Mesenchymal stem cell (in vitro differentiated cells and primary cell): ENCODE results near the gene L3MBTL3.

ENCODE experiments used
- DNase-seq: peaks from one replicate; pipeline ENCODE4 v3.0.0-alpha.2; 2013
- H2AFZ ChIP-seq: one replicate; pipeline ENCODE4 v1.6.1; 2013; ENCODE audit warnings: low read depth, mild to moderate bottlenecking, control low read depth, inconsistent platforms, low read length, moderate library complexity
- H2AK5ac ChIP-seq: 2 replicates; pipeline ENCODE4 v1.6.1; 2013; ENCODE audit warnings: low read length, moderate library complexity, mild to moderate bottlenecking, inconsistent platforms; ENCODE audit not compliant: severe bottlenecking
- H2BK120ac ChIP-seq: one replicate; pipeline ENCODE4 v1.6.1; 2013; ENCODE audit warnings: low read depth, mild to moderate bottlenecking, inconsistent platforms, low read length, moderate library complexity
- H2BK12ac ChIP-seq, 2 experiments: one replicate each; pipeline ENCODE4 v1.6.1; 2013; ENCODE audit warnings: inconsistent platforms in 2 of 2, low read length in 2 of 2, mild to moderate bottlenecking in 2 of 2, moderate library complexity in 2 of 2, control low read depth in 1 of 2
- H2BK15ac ChIP-seq: one replicate; pipeline ENCODE4 v1.6.1; 2013; ENCODE audit warnings: mild to moderate bottlenecking, low read depth, inconsistent platforms; ENCODE audit not compliant: poor library complexity, severe bottlenecking
- H2BK5ac ChIP-seq: 2 replicates; pipeline ENCODE4 v1.6.1; 2013; ENCODE audit warnings: low read depth, mild to moderate bottlenecking, low read length, control low read depth, inconsistent platforms; ENCODE audit not compliant: poor library complexity, severe bottlenecking
- H3K14ac ChIP-seq, 2 experiments: one replicate each; pipeline ENCODE4 v1.6.1; 2013; ENCODE audit warnings: inconsistent platforms in 2 of 2, low read length in 2 of 2, control low read depth in 1 of 2, mild to moderate bottlenecking in 1 of 2, moderate library complexity in 1 of 2
- H3K18ac ChIP-seq, 2 experiments: one replicate each; pipeline ENCODE4 v1.6.1; 2013; ENCODE audit warnings: inconsistent platforms in 2 of 2, low read length in 2 of 2, control low read depth in 1 of 2, low read depth in 1 of 2, mild to moderate bottlenecking in 1 of 2
- H3K23ac ChIP-seq, 2 experiments: one replicate each; pipeline ENCODE4 v1.6.1; 2013; ENCODE audit warnings: inconsistent platforms in 2 of 2, low read length in 2 of 2, mild to moderate bottlenecking in 2 of 2, moderate library complexity in 2 of 2, control low read depth in 1 of 2
- H3K27ac ChIP-seq: 2 replicates; pipeline ENCODE4 v1.5.1; 2013; ENCODE audit warnings: mild to moderate bottlenecking, moderate library complexity, low read length, control low read depth, inconsistent platforms; ENCODE audit not compliant: poor library complexity, severe bottlenecking
- H3K27me3 ChIP-seq, 2 experiments: 2 replicates each; pipeline versions ENCODE4 v1.6.1 to v1.7.0; 2013; ENCODE audit warnings: low read length in 2 of 2, mild to moderate bottlenecking in 2 of 2, moderate library complexity in 2 of 2, control low read depth in 1 of 2, inconsistent platforms in 1 of 2; ENCODE audit not compliant: control insufficient read depth in 1 of 2, insufficient read depth in 1 of 2
- H3K36me3 ChIP-seq, 2 experiments: 2 replicates each; pipeline versions ENCODE4 v1.6.1 to v1.7.0; 2013; ENCODE audit warnings: low read length in 2 of 2, control low read depth in 1 of 2, inconsistent platforms in 1 of 2, low read depth in 1 of 2, mild to moderate bottlenecking in 1 of 2; ENCODE audit not compliant: insufficient read depth in 2 of 2, control insufficient read depth in 1 of 2
- H3K4ac ChIP-seq, 2 experiments: one replicate each; pipeline ENCODE4 v1.6.1; 2013; ENCODE audit warnings: inconsistent platforms in 2 of 2, low read length in 2 of 2, mild to moderate bottlenecking in 2 of 2, moderate library complexity in 2 of 2, control low read depth in 1 of 2, low read depth in 1 of 2
- H3K4me1 ChIP-seq: 2 replicates; pipeline ENCODE4 v1.6.1; 2013; ENCODE audit warnings: low read depth, low read length, control low read depth; ENCODE audit not compliant: control insufficient read depth, insufficient read depth
- H3K4me2 ChIP-seq: 2 replicates; pipeline ENCODE4 v1.6.1; 2013; ENCODE audit warnings: low read length, mild to moderate bottlenecking, inconsistent platforms; ENCODE audit not compliant: poor library complexity, severe bottlenecking
- H3K4me3 ChIP-seq, 2 experiments: 2 replicates each; pipeline versions ENCODE4 v1.5.1 to v1.7.0; 2013; ENCODE audit warnings: low read length in 2 of 2, mild to moderate bottlenecking in 2 of 2, control low read depth in 1 of 2, low read depth in 1 of 2; ENCODE audit not compliant: insufficient read depth in 1 of 2
- H3K79me1 ChIP-seq: replicated peaks from 2 replicates; pipeline ENCODE4 v1.6.1; 2013; ENCODE audit warnings: mild to moderate bottlenecking, control low read depth, low read length, inconsistent platforms; ENCODE audit not compliant: poor library complexity, severe bottlenecking
- H3K9ac ChIP-seq: 2 replicates; pipeline ENCODE4 v1.7.0; 2013; ENCODE audit warnings: mild to moderate bottlenecking, low read length, moderate library complexity
- H3K9me3 ChIP-seq: 2 replicates; pipeline ENCODE4 v1.7.0; 2013; ENCODE audit warnings: mild to moderate bottlenecking, low read length; ENCODE audit not compliant: control insufficient read depth
- H4K8ac ChIP-seq: one replicate; pipeline ENCODE4 v1.6.1; 2013; ENCODE audit warnings: inconsistent platforms, mild to moderate bottlenecking, low read length, moderate library complexity
- H4K91ac ChIP-seq: one replicate; pipeline ENCODE4 v1.6.1; 2013; ENCODE audit warnings: mild to moderate bottlenecking, low read length, inconsistent platforms
- WGBS: methylation state at CpG from one replicate; pipeline ENCODE4 v1.1.7; 2013; ENCODE audit warnings: mixed read lengths; 5-methylcytosine and 5-hydroxymethylcytosine counted together

The L3MBTL3 gene

GRCh38 chr6:130150906-130151305, 132.5 kb downstream of the L3MBTL3 start:
- Histone ChIP-seq H3K27ac (no peak overlapping the region), H3K4me3 (no peak overlapping the region), H2BK120ac (no peak overlapping the region), H3K9ac (no peak overlapping the region), H3K79me1 (no peaks in the 10 kb centered on the region), H3K27me3 (no peaks in the 10 kb centered on the region), H3K4me2 (no peak overlapping the region), H3K9me3 (no peaks in the 10 kb centered on the region), H3K14ac (no peak overlapping the region), H3K23ac (no peak overlapping the region), H3K4me1 (no peaks in the 10 kb centered on the region), H3K36me3 (peaks cover 0 to 15% of the 10 kb centered on the region in 2 experiments), H4K8ac (no peak overlapping the region), H2AK5ac (no peak overlapping the region), H2AFZ (no peak overlapping the region), H3K4ac (no peak overlapping the region), H3K18ac (no peak overlapping the region), H2BK5ac (no peak overlapping the region), H4K91ac (no peak overlapping the region), H2BK12ac (no peak overlapping the region), H2BK15ac (no peak overlapping the region)
- no peak for DNase-seq
- WGBS, result 85% methylated on average over 8 of the region's 8 CpGs

GRCh38 chr6:130152908-130153510, 134.6 kb downstream of the L3MBTL3 start:
- no peak overlapping the region for H2BK120ac ChIP-seq
- H3K18ac ChIP-seq, result no peak overlapping the region
- H3K4me3 ChIP-seq, result no peak overlapping the region
- H3K4ac ChIP-seq, result no peak overlapping the region
- 96% methylated on average over 4 of the region's 6 CpGs for WGBS
- H3K9me3 ChIP-seq, result peaks cover under 1% of the 10 kb centered on the region
- H2BK12ac ChIP-seq, result no peak overlapping the region
- H4K91ac ChIP-seq, result no peak overlapping the region
- no peaks in the 10 kb centered on the region for H3K27me3 ChIP-seq
- no peak for DNase-seq
- H2AFZ ChIP-seq, result no peak overlapping the region
- no peak overlapping the region for H4K8ac ChIP-seq
- H2BK5ac ChIP-seq, result no peak overlapping the region
- no peaks in the 10 kb centered on the region for H3K4me1 ChIP-seq
- no peak overlapping the region for H3K4me2 ChIP-seq
- peaks cover 0 to 18% of the 10 kb centered on the region in 2 experiments for H3K36me3 ChIP-seq
- H2BK15ac ChIP-seq, result no peak overlapping the region
- H3K14ac ChIP-seq, result no peak overlapping the region
- H3K27ac ChIP-seq, result no peak overlapping the region
- no peak overlapping the region for H3K23ac ChIP-seq
- no peaks in the 10 kb centered on the region for H3K79me1 ChIP-seq
- no peak overlapping the region for H3K9ac ChIP-seq
- no peak overlapping the region for H2AK5ac ChIP-seq

GRCh38 chr6:130156908-130157307, 138.5 kb downstream of the L3MBTL3 start:
- Histone ChIP-seq H2AK5ac (no peak overlapping the region), H2AFZ (no peak overlapping the region), H3K14ac (no peak overlapping the region), H3K36me3 (peaks cover 0 to 18% of the 10 kb centered on the region in 2 experiments), H3K27ac (no peak overlapping the region), H3K9me3 (peaks cover 15% of the 10 kb centered on the region), H3K23ac (no peak overlapping the region), H4K91ac (no peak overlapping the region), H2BK12ac (no peak overlapping the region), H3K18ac (no peak overlapping the region), H3K9ac (no peak overlapping the region), H3K79me1 (no peaks in the 10 kb centered on the region), H3K4me2 (no peak overlapping the region), H3K27me3 (no peaks in the 10 kb centered on the region), H4K8ac (no peak overlapping the region), H3K4ac (no peak overlapping the region), H2BK120ac (no peak overlapping the region), H3K4me3 (no peak overlapping the region), H3K4me1 (no peaks in the 10 kb centered on the region), H2BK15ac (no peak overlapping the region), H2BK5ac (no peak overlapping the region)
- no CpG with 5 or more reads among the region's 5 CpGs for WGBS
- DNase-seq, result no peak

GRCh38 chr6:130158056-130158455, 139.7 kb downstream of the L3MBTL3 start:
- Histone ChIP-seq H3K4me2 (no peak overlapping the region), H3K79me1 (no peaks in the 10 kb centered on the region), H3K4me3 (no peak overlapping the region), H3K27me3 (no peaks in the 10 kb centered on the region), H3K4ac (no peak overlapping the region), H3K14ac (no peak overlapping the region), H2BK15ac (no peak overlapping the region), H2BK120ac (no peak overlapping the region), H3K23ac (no peak overlapping the region), H3K4me1 (no peaks in the 10 kb centered on the region), H2AFZ (no peak overlapping the region), H4K8ac (no peak overlapping the region), H4K91ac (no peak overlapping the region), H3K9me3 (peaks cover 15% of the 10 kb centered on the region), H3K18ac (no peak overlapping the region), H2BK12ac (no peak overlapping the region), H3K36me3 (peaks cover 0 to 13% of the 10 kb centered on the region in 2 experiments), H2BK5ac (no peak overlapping the region), H3K27ac (no peak overlapping the region), H2AK5ac (no peak overlapping the region), H3K9ac (no peak overlapping the region)
- no peak for DNase-seq
- 100% methylated on average over 1 of the region's 2 CpGs for WGBS
